Testis (tissue), 3 donors: Measurements from ENCODE around the gene LAMTOR4. TPM values are rescaled to one million over a fixed set of nuclear protein-coding genes. Genes with fewer than 3 reads are reported as not detected.

ENCODE experiments used
- DNase-seq: peaks from one replicate; pipeline ENCODE4 v3.0.0-alpha.2; 2019
- H3K27ac ChIP-seq, 2 donors: fragments of 200-600 bp; sonication (generic); one replicate each; pipeline ENCODE4 v1.5.1; 2019
- H3K27me3 ChIP-seq: fragments of 200-600 bp; sonication (generic); one replicate; pipeline ENCODE4 v1.5.1; 2019
- H3K36me3 ChIP-seq: fragments of 200-600 bp; sonication (generic); one replicate; pipeline ENCODE4 v1.5.1; 2017; ENCODE audit warnings: low read depth; ENCODE audit errors: missing control alignments
- H3K4me1 ChIP-seq: fragments of 200-600 bp; sonication (generic); one replicate; pipeline ENCODE4 v1.5.1; 2019
- H3K4me3 ChIP-seq, 2 donors: fragments of 200-600 bp; sonication (generic); one replicate each; pipeline ENCODE4 v1.5.1; 2017 to 2019
- H3K9me3 ChIP-seq: fragments of 200-600 bp; sonication (generic); one replicate; pipeline ENCODE4 v1.5.1; 2017
- POLR2A ChIP-seq: fragments of 450-650 bp; IDR thresholded peaks from one replicate; pipeline ENCODE4 v1.6.1; 2017; ENCODE audit warnings: antibody characterized with exemption, mild to moderate bottlenecking, moderate library complexity
- WGBS, 2 donors: methylation state at CpG; one replicate each; pipeline ENCODE4 v1.1.5; 2018; 5-methylcytosine and 5-hydroxymethylcytosine counted together
- intact Hi-C: fragments of 100-400 bp; cut with DNase I; formaldehyde crosslinking; loops from one replicate; pipeline ENCODE4 v1.15.1; 2023; ENCODE audit warnings: low total_unique reads
- polyA plus RNA-seq: library from polyadenylated mRNA; stranded (reverse); fragments of 350-450 nt; fragmentation: Illumina TruSeq; extraction: RNeasy Lipid Tissue Mini Kit (QIAGEN cat#74804); gene quantifications from one replicate; pipeline ENCODE4 v1.2.3, GENCODE V29; 2014; ENCODE audit warnings: low read depth, low replicate concordance; ENCODE audit not compliant: insufficient read depth
- total RNA-seq, 2 donors: library from RNA; depleted of rRNA; stranded (reverse); fragments of >200 nt; gene quantifications; one replicate each; pipeline ENCODE4 v1.2.3, GENCODE V29; 2016
- TF ChIP-seq, protein P1 (sequence below), 3 experiments: fragments of 450-650 bp in 2 of 3; fragments of 200-600 bp in 1 of 3; sonication (generic) in 1 of 3; IDR thresholded peaks; one replicate each; pipeline ENCODE4 v1.5.1; 2016 to 2019; ENCODE audit warnings: antibody characterized with exemption in 3 of 3, mild to moderate bottlenecking in 2 of 3, moderate library complexity in 1 of 3

Gene LAMTOR4
- total and polyA plus RNA-seq, 3 donors from 2014 or later: 136 to 179 (median 144) TPM

DNA sequence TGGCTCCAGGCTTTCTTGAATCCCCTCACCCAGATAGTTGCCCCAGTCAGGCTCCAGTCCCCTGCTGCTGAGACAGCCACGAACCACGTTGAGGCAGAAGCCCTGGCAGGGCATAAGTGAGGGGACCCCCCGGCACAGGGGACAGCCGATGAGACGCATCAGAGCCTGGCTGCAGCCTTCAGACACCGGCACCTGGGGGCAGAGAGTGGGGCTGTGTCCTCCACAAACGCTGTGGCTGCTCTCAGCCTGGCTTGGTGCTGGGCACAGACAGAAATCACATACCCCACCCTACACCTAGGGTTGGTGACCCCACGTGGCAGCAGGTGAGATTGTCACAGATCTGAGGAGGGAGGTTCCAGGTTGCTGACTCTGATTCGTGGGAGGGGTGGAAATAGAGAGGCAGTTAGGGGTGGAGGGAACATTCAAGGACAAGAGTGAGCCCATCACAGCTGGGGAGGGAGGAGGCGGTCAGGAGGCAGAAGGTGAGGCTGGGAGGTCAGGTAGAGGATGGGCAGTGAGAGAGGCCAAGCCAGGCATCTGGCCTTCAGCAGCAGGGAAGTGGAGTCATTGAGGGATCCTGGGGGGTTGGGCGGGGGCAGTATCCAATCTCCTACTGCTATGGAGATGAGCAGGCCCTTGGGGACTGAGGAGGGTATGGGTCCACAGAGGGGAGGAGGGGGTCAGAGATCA is 25.2 kb downstream of the LAMTOR4 start:
- TF ChIP-seq, protein P1, sequence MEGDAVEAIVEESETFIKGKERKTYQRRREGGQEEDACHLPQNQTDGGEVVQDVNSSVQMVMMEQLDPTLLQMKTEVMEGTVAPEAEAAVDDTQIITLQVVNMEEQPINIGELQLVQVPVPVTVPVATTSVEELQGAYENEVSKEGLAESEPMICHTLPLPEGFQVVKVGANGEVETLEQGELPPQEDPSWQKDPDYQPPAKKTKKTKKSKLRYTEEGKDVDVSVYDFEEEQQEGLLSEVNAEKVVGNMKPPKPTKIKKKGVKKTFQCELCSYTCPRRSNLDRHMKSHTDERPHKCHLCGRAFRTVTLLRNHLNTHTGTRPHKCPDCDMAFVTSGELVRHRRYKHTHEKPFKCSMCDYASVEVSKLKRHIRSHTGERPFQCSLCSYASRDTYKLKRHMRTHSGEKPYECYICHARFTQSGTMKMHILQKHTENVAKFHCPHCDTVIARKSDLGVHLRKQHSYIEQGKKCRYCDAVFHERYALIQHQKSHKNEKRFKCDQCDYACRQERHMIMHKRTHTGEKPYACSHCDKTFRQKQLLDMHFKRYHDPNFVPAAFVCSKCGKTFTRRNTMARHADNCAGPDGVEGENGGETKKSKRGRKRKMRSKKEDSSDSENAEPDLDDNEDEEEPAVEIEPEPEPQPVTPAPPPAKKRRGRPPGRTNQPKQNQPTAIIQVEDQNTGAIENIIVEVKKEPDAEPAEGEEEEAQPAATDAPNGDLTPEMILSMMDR (IDR thresholded peaks at IDR 0.05): no peak
- no peak for TF ChIP-seq POLR2A
- Histone ChIP-seq H3K9me3 (no peaks in the 10 kb centered on the region), H3K27me3 (no peaks in the 10 kb centered on the region), H3K36me3 (no peaks in the 10 kb centered on the region), H3K4me3 (no peak overlapping the region), H3K4me1 (peaks cover 8% of the 10 kb centered on the region), H3K27ac (no peak overlapping the region)
- intact Hi-C loops: no loop called here
- WGBS, 2 donors: 83 to 86% methylated on average over 5 to 11 of the region's 11 CpGs
- no peak for DNase-seq

DNA sequence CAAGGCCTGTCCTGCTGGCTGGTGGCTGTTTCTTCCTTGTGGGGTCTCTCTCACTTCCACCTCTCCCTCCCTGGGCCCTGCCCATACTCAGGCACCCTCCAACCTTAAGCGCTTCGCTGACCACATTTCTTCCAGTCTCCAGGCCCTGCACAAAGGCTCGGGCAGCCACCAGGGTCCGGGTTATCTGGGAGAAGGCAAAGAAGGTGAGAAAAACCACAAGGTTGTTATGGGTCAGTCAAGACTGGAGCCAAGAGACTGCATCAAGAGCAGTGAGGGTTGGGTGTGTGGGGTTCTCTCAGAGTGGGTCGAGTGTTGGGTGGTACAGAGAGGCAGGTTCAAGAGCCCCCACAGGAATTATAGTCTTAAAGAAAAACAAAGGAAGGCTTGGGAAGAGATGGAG is 25.9 kb downstream of the LAMTOR4 start:
- Histone ChIP-seq H3K9me3 (no peaks in the 10 kb centered on the region), H3K4me1 (peaks cover 5% of the 10 kb centered on the region), H3K4me3 (no peak overlapping the region), H3K27me3 (no peaks in the 10 kb centered on the region), H3K36me3 (no peaks in the 10 kb centered on the region), H3K27ac (no peak overlapping the region)
- DNase-seq: no peak
- TF ChIP-seq POLR2A: no peak
- TF ChIP-seq, protein P1 (IDR thresholded peaks at IDR 0.05): no peak
- intact Hi-C loops: no loop called here
- WGBS, 2 donors: 92 to 95% methylated on average over 5 of the region's 5 CpGs

DNA sequence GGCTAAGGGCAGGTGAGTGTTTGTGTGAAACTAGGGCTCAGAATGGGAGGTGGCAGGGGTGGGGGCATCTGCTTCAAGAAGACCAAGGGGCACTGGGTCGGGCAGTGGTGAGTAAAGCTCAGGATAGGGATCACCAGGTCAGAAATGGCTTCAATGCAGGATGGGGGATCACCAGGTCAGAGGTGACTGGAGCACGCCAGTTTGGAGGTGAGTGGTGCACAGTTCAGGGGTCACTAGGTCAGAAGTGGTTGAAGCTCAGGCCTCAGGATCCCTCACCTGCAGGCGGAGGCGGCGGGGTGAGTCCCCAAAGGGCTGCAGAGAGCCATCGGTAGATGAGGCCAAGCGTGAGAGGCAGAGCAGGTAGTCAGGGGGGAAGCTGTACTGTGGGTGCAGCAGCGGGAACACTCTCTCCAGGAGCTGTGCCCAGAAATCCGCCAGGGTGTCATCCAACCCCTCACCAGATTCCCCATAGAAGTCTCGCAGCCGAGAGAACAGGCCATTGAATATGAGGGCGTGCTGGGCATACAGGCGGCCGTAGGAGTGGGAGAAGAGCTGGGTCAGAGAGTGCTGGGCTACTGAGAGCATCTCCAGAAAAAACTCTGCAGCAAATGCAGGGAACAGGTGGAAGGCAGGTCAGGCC is 26.7 kb downstream of the LAMTOR4 start:
- H3K4me3 ChIP-seq: no peak overlapping the region
- 92 to 94% methylated on average over 14 of the region's 14 CpGs for WGBS, 2 donors
- intact Hi-C loops: no loop called here
- H3K36me3 ChIP-seq: no peaks in the 10 kb centered on the region
- H3K9me3 ChIP-seq: no peaks in the 10 kb centered on the region
- H3K4me1 ChIP-seq: peaks cover 5% of the 10 kb centered on the region
- H3K27me3 ChIP-seq: no peaks in the 10 kb centered on the region
- no peak for DNase-seq
- TF ChIP-seq, protein P1 (IDR thresholded peaks at IDR 0.05): no peak
- TF ChIP-seq POLR2A: no peak
- H3K27ac ChIP-seq: no peak overlapping the region

DNA sequence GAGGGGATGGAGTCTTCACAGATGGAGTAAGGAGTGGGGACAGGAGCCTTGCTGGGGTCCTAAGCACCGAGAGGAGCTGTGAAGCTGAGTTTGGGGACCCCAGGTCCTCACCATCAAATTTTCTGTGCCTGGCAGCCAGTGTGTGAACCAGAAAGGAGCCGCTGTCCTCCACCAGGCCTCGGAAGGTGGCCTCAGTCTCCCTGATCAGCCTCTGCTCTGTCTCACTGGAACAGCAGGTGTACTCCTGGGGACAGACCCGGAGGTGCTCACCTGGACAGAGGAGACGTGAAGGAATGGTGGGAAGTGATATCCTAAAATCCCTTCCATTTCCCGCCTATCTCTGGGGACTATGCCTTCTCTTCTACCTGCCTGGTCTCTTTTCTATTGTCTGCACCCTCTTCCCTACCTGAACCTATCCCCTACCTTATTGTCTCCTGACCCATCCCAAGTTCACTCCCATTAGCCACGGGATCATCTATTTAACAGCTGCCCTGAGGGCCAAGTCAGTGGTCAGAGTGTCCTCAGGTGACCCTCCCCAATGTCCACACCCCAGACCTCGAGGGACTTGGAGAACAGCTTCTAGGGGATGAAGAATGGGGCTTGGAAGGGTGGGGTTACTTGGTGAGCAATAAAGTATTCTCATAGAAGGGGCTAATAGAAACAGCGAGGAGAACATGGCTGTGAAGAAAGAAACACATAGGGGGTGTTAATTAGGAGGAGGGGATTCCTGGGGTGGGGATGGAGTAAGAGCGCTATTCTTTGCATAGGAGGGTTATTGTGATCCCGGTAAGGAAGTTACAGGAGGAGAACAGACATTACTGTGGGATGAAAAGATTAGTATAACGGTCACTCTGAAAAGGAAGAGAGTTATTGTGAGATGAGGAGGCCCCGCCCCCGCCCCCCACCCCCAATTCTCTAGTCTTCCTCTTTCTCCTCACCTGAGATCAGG is 27.7 kb downstream of the LAMTOR4 start:
- 42 to 49% methylated on average over 12 to 14 of the region's 14 CpGs for WGBS, 2 donors
- Histone ChIP-seq H3K4me1 (peaks cover 5% of the 10 kb centered on the region), H3K27ac (peak overlapping the region in 1 of 2 donors; percentile 39), H3K36me3 (no peaks in the 10 kb centered on the region), H3K9me3 (no peaks in the 10 kb centered on the region), H3K27me3 (no peaks in the 10 kb centered on the region), H3K4me3 (peak overlapping the region; percentile 49 to 62)
- intact Hi-C loops: no loop called here
- TF ChIP-seq, protein P1 (IDR thresholded peaks at IDR 0.05): no peak
- TF ChIP-seq POLR2A: no peak
- DNase-seq: no peak
